ENCODE data around the gene SHISA6. TPM values are rescaled to one million over a fixed set of nuclear protein-coding genes. Genes with fewer than 3 reads are reported as not detected.
A peak's percentile ranks its signal among the peaks of the same experiment; 100 is the strongest.

Gene SHISA6
- total and polyA plus RNA-seq, 4 donors, result not detected

DNA sequence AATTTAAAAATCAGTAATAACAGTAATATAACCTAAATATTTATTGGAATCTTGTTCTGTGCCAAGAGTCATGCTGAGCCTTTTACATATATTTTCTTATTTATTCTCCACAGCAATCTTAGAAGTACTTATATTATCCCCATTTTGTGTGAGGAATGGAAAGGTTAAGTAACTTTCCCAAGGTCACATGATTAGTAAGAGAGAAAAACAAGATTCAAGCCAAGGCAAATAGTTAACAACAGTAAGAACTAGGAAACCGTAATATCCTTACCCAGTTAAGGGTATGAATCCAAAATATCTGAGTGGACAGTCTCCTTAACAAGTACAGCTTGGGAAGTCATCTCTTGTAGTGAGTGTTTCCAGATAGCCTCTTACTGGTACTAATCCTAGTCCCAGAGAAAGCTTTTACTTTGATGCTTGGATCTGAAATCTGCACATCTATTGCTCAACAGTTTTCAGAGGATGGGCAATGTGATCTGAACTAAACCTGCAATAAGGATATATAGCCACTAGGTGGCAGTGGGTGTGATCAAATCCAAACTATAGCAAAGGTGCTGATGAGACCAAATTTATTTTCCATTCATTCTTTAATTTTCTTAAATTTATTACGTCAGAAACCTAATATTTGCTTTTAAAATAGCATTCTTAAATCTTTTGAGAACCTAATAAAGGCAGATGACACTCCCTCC, 23.3 kb downstream of the SHISA6 start:
- H3K4me1 ChIP-seq (ENCODE audit: control insufficient read depth in 4 of 4, insufficient read depth in 4 of 4, low read length in 3 of 4), result no peaks in the 10 kb centered on the region
- H3K9me3 ChIP-seq (ENCODE audit: control insufficient read depth in 4 of 4, low read length in 3 of 4), result peaks cover 4 to 21% (median 13%) of the 10 kb centered on the region in 4 donors
- WGBS, result 69% methylated on average over 2 of the region's 2 CpGs
- no peak overlapping the region for H3K9ac ChIP-seq (ENCODE audit: low read depth in 1 of 2, low read length in 2 of 2)
- no peak overlapping the region for H3K4me3 ChIP-seq (ENCODE audit: low read depth in 1 of 3, low read length in 3 of 3)
- no peaks in the 10 kb centered on the region for H3K27me3 ChIP-seq (ENCODE audit: control insufficient read depth in 4 of 4, insufficient read depth in 4 of 4, low read length in 3 of 4)
- H3K27ac ChIP-seq (ENCODE audit: low read depth in 1 of 2, low read length in 2 of 2), result no peak overlapping the region
- TF ChIP-seq, protein P1, sequence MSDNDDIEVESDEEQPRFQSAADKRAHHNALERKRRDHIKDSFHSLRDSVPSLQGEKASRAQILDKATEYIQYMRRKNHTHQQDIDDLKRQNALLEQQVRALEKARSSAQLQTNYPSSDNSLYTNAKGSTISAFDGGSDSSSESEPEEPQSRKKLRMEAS (IDR thresholded peaks at IDR 0.05), result no peak
- TF ChIP-seq, protein P2, sequence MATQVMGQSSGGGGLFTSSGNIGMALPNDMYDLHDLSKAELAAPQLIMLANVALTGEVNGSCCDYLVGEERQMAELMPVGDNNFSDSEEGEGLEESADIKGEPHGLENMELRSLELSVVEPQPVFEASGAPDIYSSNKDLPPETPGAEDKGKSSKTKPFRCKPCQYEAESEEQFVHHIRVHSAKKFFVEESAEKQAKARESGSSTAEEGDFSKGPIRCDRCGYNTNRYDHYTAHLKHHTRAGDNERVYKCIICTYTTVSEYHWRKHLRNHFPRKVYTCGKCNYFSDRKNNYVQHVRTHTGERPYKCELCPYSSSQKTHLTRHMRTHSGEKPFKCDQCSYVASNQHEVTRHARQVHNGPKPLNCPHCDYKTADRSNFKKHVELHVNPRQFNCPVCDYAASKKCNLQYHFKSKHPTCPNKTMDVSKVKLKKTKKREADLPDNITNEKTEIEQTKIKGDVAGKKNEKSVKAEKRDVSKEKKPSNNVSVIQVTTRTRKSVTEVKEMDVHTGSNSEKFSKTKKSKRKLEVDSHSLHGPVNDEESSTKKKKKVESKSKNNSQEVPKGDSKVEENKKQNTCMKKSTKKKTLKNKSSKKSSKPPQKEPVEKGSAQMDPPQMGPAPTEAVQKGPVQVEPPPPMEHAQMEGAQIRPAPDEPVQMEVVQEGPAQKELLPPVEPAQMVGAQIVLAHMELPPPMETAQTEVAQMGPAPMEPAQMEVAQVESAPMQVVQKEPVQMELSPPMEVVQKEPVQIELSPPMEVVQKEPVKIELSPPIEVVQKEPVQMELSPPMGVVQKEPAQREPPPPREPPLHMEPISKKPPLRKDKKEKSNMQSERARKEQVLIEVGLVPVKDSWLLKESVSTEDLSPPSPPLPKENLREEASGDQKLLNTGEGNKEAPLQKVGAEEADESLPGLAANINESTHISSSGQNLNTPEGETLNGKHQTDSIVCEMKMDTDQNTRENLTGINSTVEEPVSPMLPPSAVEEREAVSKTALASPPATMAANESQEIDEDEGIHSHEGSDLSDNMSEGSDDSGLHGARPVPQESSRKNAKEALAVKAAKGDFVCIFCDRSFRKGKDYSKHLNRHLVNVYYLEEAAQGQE (IDR thresholded peaks at IDR 0.05), result no peak
- TF ChIP-seq, protein P3, sequence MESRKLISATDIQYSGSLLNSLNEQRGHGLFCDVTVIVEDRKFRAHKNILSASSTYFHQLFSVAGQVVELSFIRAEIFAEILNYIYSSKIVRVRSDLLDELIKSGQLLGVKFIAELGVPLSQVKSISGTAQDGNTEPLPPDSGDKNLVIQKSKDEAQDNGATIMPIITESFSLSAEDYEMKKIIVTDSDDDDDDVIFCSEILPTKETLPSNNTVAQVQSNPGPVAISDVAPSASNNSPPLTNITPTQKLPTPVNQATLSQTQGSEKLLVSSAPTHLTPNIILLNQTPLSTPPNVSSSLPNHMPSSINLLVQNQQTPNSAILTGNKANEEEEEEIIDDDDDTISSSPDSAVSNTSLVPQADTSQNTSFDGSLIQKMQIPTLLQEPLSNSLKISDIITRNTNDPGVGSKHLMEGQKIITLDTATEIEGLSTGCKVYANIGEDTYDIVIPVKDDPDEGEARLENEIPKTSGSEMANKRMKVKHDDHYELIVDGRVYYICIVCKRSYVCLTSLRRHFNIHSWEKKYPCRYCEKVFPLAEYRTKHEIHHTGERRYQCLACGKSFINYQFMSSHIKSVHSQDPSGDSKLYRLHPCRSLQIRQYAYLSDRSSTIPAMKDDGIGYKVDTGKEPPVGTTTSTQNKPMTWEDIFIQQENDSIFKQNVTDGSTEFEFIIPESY (IDR thresholded peaks at IDR 0.05), result no peak
- no peak for TF ChIP-seq EGR1 (IDR thresholded peaks at IDR 0.05; ENCODE audit: low read depth in 2 of 2)
- TF ChIP-seq FOXA2 (IDR thresholded peaks at IDR 0.05), result no peak
- no peak for TF ChIP-seq JUND (IDR thresholded peaks at IDR 0.05)
- no peak for TF ChIP-seq GABPA (IDR thresholded peaks at IDR 0.05 in 1 of 2, conservative IDR thresholded peaks at IDR 0.05 in 1 of 2)
- no peak for TF ChIP-seq TAF1 (conservative IDR thresholded peaks at IDR 0.05)
- no peak for TF ChIP-seq NR2F2 (IDR thresholded peaks at IDR 0.05)
- no peak for TF ChIP-seq HNF4G (IDR thresholded peaks at IDR 0.05)
- TF ChIP-seq, protein P4, sequence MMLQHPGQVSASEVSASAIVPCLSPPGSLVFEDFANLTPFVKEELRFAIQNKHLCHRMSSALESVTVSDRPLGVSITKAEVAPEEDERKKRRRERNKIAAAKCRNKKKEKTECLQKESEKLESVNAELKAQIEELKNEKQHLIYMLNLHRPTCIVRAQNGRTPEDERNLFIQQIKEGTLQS (IDR thresholded peaks at IDR 0.05), result no peak
- TF ChIP-seq FOXA1 (IDR thresholded peaks at IDR 0.05), result no peak
- no peak for TF ChIP-seq YY1 (IDR thresholded peaks at IDR 0.05)
- TF ChIP-seq SP1 (IDR thresholded peaks at IDR 0.05), result no peak
- TF ChIP-seq RAD21 (IDR thresholded peaks at IDR 0.05), result peak in 1 of 2 donors; percentile 17
- TF ChIP-seq, protein P5, sequence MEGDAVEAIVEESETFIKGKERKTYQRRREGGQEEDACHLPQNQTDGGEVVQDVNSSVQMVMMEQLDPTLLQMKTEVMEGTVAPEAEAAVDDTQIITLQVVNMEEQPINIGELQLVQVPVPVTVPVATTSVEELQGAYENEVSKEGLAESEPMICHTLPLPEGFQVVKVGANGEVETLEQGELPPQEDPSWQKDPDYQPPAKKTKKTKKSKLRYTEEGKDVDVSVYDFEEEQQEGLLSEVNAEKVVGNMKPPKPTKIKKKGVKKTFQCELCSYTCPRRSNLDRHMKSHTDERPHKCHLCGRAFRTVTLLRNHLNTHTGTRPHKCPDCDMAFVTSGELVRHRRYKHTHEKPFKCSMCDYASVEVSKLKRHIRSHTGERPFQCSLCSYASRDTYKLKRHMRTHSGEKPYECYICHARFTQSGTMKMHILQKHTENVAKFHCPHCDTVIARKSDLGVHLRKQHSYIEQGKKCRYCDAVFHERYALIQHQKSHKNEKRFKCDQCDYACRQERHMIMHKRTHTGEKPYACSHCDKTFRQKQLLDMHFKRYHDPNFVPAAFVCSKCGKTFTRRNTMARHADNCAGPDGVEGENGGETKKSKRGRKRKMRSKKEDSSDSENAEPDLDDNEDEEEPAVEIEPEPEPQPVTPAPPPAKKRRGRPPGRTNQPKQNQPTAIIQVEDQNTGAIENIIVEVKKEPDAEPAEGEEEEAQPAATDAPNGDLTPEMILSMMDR (IDR thresholded peaks at IDR 0.05; ENCODE audit: low read depth, low read length, missing input control), result peak; percentile 25
- no peak for TF ChIP-seq RXRA (IDR thresholded peaks at IDR 0.05)
- no peak for DNase-seq (ENCODE audit: low spot score)
- H3K36me3 ChIP-seq (ENCODE audit: control insufficient read depth in 4 of 4, insufficient read depth in 3 of 4, low read depth in 1 of 4, low read length in 3 of 4), result no peaks in the 10 kb centered on the region

All from liver (tissue), 9 donors.